Panc1 (cell line): ENCODE measurements around the gene RAB7B. TPM values are rescaled to one million over a fixed set of nuclear protein-coding genes. Genes with fewer than 3 reads are reported as not detected.

Experiments used
- ATAC-seq: fragments of 200-7000 bp; cut with Tn5 transposase; 2 replicates; pipeline ENCODE4 v1.9.1; 2020; ENCODE audit warnings: mild to moderate bottlenecking, moderate library complexity
- BruUV-seq: library from RNA; stranded (reverse); fragments of 400-500 nt; replicated peaks from 2 replicates; lab custom pipeline; 2021; lab: Mats Ljungman, UMichigan
- CTCF ChIA-PET: fragments of 300-600 bp; sonication (Branson Sonifier 250); formaldehyde crosslinking; loops from one replicate; lab custom pipeline; 2022; ENCODE audit warnings: antibody characterized with exemption; lab: Charles Lee
- POLR2A ChIA-PET: fragments of 300-600 bp; sonication (Branson Sonifier 250); formaldehyde crosslinking; loops from one replicate; lab custom pipeline; 2022; ENCODE audit warnings: antibody characterized with exemption; lab: Charles Lee
- DNase-seq: peaks from one replicate; pipeline ENCODE4 v3.0.0-alpha.2; 2010; ENCODE audit warnings: low read depth, low spot score
- H3K27ac ChIP-seq: 2 replicates; pipeline ENCODE4 v1.5.1; 2011; ENCODE audit warnings: mild to moderate bottlenecking, low read length, inconsistent platforms
- H3K27me3 ChIP-seq: fragments of 200-500 bp; sonication (Bioruptor generic); 2 replicates; pipeline ENCODE4 v1.6.0; 2014; ENCODE audit warnings: low read length, inconsistent platforms; ENCODE audit not compliant: control insufficient read depth, insufficient read depth
- H3K36me3 ChIP-seq: fragments of 200-500 bp; sonication (Bioruptor generic); 2 replicates; pipeline ENCODE4 v1.5.1; 2014; ENCODE audit warnings: inconsistent platforms, mild to moderate bottlenecking, low read length, moderate library complexity; ENCODE audit not compliant: control insufficient read depth, insufficient read depth
- H3K4me1 ChIP-seq: 2 replicates; pipeline ENCODE4 v1.5.1; 2011; ENCODE audit warnings: inconsistent platforms, mild to moderate bottlenecking, low read length, moderate library complexity; ENCODE audit not compliant: control insufficient read depth, insufficient read depth
- H3K4me3 ChIP-seq, 2 experiments: 2 replicates each; pipeline ENCODE4 v1.5.1; 2011 to 2012; ENCODE audit warnings: low read depth in 2 of 2, low read length in 2 of 2, mild to moderate bottlenecking in 2 of 2, inconsistent platforms in 1 of 2, moderate library complexity in 1 of 2
- H3K9me3 ChIP-seq: fragments of 200-500 bp; sonication (Bioruptor generic); 2 replicates; pipeline ENCODE4 v1.5.1; 2014; ENCODE audit warnings: low read depth, mild to moderate bottlenecking, inconsistent platforms, low read length, moderate library complexity; ENCODE audit not compliant: control insufficient read depth, insufficient read depth
- CTCF ChIP-seq: fragments of 450-650 bp; IDR thresholded peaks from 2 replicates; pipeline ENCODE4 v1.5.1; 2017; ENCODE audit warnings: mild to moderate bottlenecking
- POLR2AphosphoS5 ChIP-seq: IDR thresholded peaks from 2 replicates; pipeline ENCODE4 v1.6.1; 2012; ENCODE audit warnings: mild to moderate bottlenecking, low read depth, low read length, moderate library complexity
- REST ChIP-seq, 2 experiments: IDR thresholded peaks; 2 replicates each; pipeline ENCODE4 v1.6.1; 2011 to 2012; ENCODE audit warnings: low read depth in 2 of 2, control low read depth in 1 of 2, low read length in 1 of 2, mild to moderate bottlenecking in 1 of 2, moderate library complexity in 1 of 2; ENCODE audit not compliant: insufficient read depth in 1 of 2
- SIN3A ChIP-seq: IDR thresholded peaks from 2 replicates; pipeline ENCODE4 v1.6.1; 2012; ENCODE audit warnings: low read depth, mild to moderate bottlenecking, low read length, moderate library complexity, borderline replicate concordance; ENCODE audit not compliant: insufficient read depth
- TCF7L2 ChIP-seq: IDR thresholded peaks from 2 replicates; pipeline ENCODE4 v1.6.1; 2011; ENCODE audit warnings: mild to moderate bottlenecking, low read depth, low read length, inconsistent platforms
- in situ Hi-C: cut with HindIII; loops from 2 replicates; pipeline ENCODE4 v1.10.0; 2016; ENCODE audit warnings: low sequenced_read_pairs, low pct_unique_long_range_greater_than_20kb
- intact Hi-C: fragments of 100-400 bp; cut with micrococcal nuclease; formaldehyde crosslinking; loops from one replicate; pipeline ENCODE4 v1.10.0; 2022; ENCODE audit not compliant: unreplicated experiment
- total RNA-seq: library from RNA; stranded (reverse); gene quantifications from one replicate; pipeline ENCODE4 v1.2.1, GENCODE V29; 2021; ENCODE audit not compliant: unreplicated experiment

Gene RAB7B
- total RNA-seq, 1 experiment from 2014 or later = 0.05 TPM

DNA sequence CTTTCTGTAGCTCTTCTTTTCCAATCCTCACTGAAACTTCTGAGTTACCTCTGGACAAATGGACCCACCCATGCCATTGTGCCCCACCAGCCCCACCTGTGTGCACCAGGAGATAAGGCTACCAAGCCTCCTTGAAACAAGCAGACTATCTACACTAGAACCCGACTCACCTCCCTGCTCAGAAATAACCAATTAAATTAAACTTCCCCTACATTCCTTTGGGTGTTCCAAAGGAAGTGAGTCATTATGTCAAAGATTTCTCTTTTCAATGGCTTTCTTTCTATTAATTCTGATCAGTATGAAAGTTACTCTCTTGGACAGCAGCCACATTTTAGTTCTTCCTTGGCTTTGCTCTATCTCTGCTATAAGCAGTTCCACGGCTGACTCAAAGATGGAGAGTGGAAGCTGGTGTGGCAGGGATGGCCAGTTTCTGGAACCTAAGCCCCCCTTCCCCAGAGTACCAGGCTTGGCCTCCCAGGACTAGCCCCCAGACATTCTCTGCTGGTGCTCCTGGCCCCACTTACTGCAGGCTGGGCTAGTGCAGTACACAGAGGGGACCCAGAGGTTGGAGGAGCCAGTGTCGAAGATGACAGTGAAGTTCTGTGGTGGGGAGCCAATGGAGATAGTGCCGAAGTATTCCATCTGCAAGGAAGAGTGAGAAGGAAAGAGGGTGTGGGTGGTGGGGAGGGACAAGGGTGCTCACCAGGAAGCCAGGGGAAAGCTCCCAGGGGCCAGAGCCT, 18.6 kb upstream of the RAB7B start:
- POLR2A ChIA-PET = no interaction called here
- CTCF ChIA-PET = no interaction called here
- intact Hi-C loops = no loop called here
- no peak for DNase-seq
- in situ Hi-C loops = no loop called here
- BruUV-seq = no TSS peak
- no peaks in the 10 kb centered on the region for H3K36me3 ChIP-seq
- no peak overlapping the region for H3K4me3 ChIP-seq
- no peak for ATAC-seq
- H3K27me3 ChIP-seq = peaks cover 3% of the 10 kb centered on the region
- TF ChIP-seq TCF7L2 (no peak), REST (IDR thresholded peaks at IDR 0.05; ENCODE audit: insufficient read depth in 1 of 2, low read depth in 2 of 2, low read length in 1 of 2) (no peak), SIN3A (no peak), POLR2AphosphoS5 (no peak), CTCF (no peak)
- H3K4me1 ChIP-seq = no peaks in the 10 kb centered on the region
- no peak overlapping the region for H3K27ac ChIP-seq
- no peaks in the 10 kb centered on the region for H3K9me3 ChIP-seq

- H3K9me3 ChIP-seq = no peaks in the 10 kb centered on the region
- H3K27me3 ChIP-seq = peaks cover 1% of the 10 kb centered on the region
- in situ Hi-C loops (no loop called here), intact Hi-C loops (no loop called here)
- TF ChIP-seq POLR2AphosphoS5 (no peak), CTCF (no peak), TCF7L2 (no peak), SIN3A (no peak), REST (IDR thresholded peaks at IDR 0.05; ENCODE audit: insufficient read depth in 1 of 2, low read depth in 2 of 2, low read length in 1 of 2) (no peak)
- ATAC-seq (no peak), DNase-seq (no peak)
- no peaks in the 10 kb centered on the region for H3K36me3 ChIP-seq
- no peak overlapping the region for H3K27ac ChIP-seq
- no peak overlapping the region for H3K4me3 ChIP-seq
- CTCF ChIA-PET = no interaction called here
- H3K4me1 ChIP-seq = no peaks in the 10 kb centered on the region
- no TSS peak for BruUV-seq
- POLR2A ChIA-PET = no interaction called here
These were observed 17.9 kb upstream of the RAB7B start for GRCh38 chr1:206021008-206021625.
